ENCODE data around the gene DAPL1. TPM values are rescaled to one million over a fixed set of nuclear protein-coding genes. Genes with fewer than 3 reads are reported as not detected.

The DAPL1 gene
- total RNA-seq, 1 donor from 2014 or later, result not detected

DNA sequence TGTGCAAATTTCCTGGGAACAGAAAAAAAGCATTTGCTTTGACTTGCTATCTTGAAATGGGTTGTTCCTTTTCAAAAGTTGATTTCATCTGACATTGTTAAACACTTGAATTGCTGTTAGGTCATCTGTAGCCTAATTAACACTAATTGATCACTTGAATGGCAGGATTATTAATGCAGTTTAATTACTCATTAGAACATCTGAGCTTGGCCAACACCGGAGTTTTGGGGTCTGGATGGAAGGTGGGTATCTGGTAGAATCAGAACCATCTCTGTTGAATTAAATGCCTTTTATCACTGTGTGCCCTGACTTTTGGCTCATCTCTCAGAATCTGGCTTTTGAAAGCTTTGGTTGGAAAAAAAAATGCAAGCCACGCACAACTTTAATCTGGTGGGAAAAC is 8.4 kb downstream of the DAPL1 start:
- intact Hi-C loops (cut with DNase I), result no loop called here
- Histone ChIP-seq H3K4me1 (no peaks in the 10 kb centered on the region), H3K27me3 (no peaks in the 10 kb centered on the region), H3K27ac (no peak overlapping the region), H3K9me3 (no peaks in the 10 kb centered on the region), H3K36me3 (no peaks in the 10 kb centered on the region), H3K4me3 (no peak overlapping the region)
- DNase-seq (no peak), ATAC-seq (no peak)
- TF ChIP-seq, protein P1, sequence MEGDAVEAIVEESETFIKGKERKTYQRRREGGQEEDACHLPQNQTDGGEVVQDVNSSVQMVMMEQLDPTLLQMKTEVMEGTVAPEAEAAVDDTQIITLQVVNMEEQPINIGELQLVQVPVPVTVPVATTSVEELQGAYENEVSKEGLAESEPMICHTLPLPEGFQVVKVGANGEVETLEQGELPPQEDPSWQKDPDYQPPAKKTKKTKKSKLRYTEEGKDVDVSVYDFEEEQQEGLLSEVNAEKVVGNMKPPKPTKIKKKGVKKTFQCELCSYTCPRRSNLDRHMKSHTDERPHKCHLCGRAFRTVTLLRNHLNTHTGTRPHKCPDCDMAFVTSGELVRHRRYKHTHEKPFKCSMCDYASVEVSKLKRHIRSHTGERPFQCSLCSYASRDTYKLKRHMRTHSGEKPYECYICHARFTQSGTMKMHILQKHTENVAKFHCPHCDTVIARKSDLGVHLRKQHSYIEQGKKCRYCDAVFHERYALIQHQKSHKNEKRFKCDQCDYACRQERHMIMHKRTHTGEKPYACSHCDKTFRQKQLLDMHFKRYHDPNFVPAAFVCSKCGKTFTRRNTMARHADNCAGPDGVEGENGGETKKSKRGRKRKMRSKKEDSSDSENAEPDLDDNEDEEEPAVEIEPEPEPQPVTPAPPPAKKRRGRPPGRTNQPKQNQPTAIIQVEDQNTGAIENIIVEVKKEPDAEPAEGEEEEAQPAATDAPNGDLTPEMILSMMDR (IDR thresholded peaks at IDR 0.05), result no peak

DNA sequence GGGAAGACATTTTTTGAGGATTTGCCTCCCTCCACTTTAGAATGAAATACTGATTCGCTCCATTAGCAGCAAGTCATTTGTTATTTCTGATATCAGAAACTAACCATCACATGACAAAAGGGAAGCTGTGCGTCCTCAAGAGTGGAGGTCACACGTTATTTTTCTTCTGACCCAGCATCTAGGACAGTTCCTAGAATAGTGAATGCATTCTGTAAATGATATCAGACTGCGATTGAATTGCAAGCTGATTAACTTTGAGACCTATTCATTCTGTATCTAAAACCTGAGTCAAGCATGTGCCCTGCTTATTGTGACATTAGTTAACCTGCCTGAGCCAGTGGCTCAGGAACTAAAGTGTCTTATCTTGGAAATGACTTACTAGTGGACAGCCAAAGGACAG is 10.1 kb downstream of the DAPL1 start:
- Histone ChIP-seq H3K4me1 (no peaks in the 10 kb centered on the region), H3K9me3 (no peaks in the 10 kb centered on the region), H3K36me3 (no peaks in the 10 kb centered on the region), H3K27me3 (no peaks in the 10 kb centered on the region), H3K27ac (no peak overlapping the region), H3K4me3 (no peak overlapping the region)
- ATAC-seq, result no peak
- TF ChIP-seq, protein P1 (IDR thresholded peaks at IDR 0.05), result no peak
- no peak for DNase-seq
- intact Hi-C loops (cut with DNase I), result no loop called here

DNA sequence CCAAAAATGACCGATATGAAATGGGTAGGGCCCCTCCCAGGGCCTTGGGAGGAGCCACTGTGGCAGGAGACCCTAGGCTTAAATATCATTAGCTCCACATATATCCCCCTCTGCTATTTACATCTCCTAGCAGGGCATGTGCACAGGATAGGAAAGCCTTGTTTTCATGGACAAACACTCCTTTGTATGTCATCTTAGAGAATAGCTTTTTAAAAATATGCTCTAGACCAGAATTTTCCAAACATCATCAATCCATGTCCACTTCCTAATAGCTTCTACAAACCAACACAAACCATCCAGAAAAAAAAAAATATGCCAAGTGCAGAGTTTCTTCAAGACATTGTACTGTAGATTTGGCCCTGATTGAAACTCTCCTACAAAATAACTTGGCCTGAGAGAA is 10.8 kb downstream of the DAPL1 start:
- H3K9me3 ChIP-seq, result no peaks in the 10 kb centered on the region
- TF ChIP-seq, protein P1 (IDR thresholded peaks at IDR 0.05), result no peak
- no peaks in the 10 kb centered on the region for H3K36me3 ChIP-seq
- DNase-seq, result no peak
- no peak overlapping the region for H3K27ac ChIP-seq
- intact Hi-C loops (cut with DNase I), result no loop called here
- no peaks in the 10 kb centered on the region for H3K27me3 ChIP-seq
- H3K4me1 ChIP-seq, result no peaks in the 10 kb centered on the region
- H3K4me3 ChIP-seq, result no peak overlapping the region
- no peak for ATAC-seq

DNA sequence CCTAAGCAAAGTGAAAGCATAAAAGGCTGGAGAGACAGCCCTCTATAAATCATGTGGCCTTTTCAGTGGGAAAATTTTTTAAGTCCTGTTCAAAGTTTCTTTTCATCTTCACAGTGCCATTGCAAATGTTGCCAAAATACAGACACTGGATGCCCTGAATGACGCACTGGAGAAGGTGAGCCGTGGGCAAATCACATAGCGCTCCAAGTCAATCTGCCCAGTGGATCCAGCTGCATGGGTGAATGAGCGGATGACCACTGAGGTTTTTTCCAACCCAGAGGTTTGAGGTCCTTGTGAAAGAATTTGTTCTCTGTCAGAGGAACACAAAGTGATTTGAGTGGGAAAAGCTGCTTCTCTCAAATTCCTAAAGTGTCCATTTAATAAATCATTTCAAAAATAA is 11.8 kb downstream of the DAPL1 start:
- H3K4me1 ChIP-seq, result no peaks in the 10 kb centered on the region
- intact Hi-C loops (cut with DNase I), result no loop called here
- no peak overlapping the region for H3K27ac ChIP-seq
- DNase-seq (no peak), ATAC-seq (no peak)
- H3K36me3 ChIP-seq, result no peaks in the 10 kb centered on the region
- TF ChIP-seq, protein P1 (IDR thresholded peaks at IDR 0.05), result no peak
- H3K4me3 ChIP-seq, result no peak overlapping the region
- H3K9me3 ChIP-seq, result no peaks in the 10 kb centered on the region
- no peaks in the 10 kb centered on the region for H3K27me3 ChIP-seq

DNA sequence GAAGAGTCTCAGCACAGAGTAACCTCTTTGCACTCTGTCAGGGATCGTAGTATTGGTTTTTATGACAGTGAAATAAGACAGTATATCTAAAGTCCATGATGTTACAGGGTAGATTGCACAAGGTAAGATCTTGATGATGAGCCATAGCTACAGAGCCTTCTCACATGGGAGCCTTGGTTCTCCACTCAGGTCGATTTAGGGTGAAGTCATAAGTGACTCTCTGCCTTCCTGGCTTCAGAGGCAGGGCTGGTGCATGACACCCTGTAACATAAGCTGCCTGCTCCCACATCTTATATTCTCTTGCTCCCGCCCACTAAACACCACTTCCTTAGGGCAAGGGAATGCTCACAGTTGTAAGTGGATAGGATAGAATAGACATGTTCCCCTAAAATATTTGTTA is 13.3 kb downstream of the DAPL1 start:
- DNase-seq (no peak), ATAC-seq (no peak)
- Histone ChIP-seq H3K27me3 (no peaks in the 10 kb centered on the region), H3K4me3 (no peak overlapping the region), H3K9me3 (no peaks in the 10 kb centered on the region), H3K27ac (no peak overlapping the region), H3K36me3 (no peaks in the 10 kb centered on the region), H3K4me1 (no peaks in the 10 kb centered on the region)
- intact Hi-C loops (cut with DNase I), result no loop called here
- TF ChIP-seq, protein P1 (IDR thresholded peaks at IDR 0.05), result no peak

DNA sequence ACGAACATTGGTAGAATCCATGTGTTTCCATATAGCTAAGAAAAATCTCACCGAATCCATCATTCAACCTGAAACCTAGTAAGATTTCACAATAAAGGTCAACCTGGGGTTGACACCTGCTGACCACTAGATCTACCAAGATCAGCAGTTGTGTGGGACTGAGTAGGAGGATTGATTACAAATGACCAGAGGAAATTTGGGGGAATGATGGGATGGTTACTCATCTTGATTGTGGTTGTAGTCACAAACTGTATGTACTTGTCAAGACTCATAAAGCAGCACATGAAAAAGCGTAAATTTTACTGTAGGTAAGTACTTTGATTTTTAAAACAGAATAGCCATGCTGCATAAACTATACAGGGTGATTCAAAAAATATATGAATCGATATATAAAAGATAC is 14.7 kb downstream of the DAPL1 start:
- DNase-seq (no peak), ATAC-seq (no peak)
- Histone ChIP-seq H3K27me3 (no peaks in the 10 kb centered on the region), H3K4me1 (no peaks in the 10 kb centered on the region), H3K27ac (no peak overlapping the region), H3K36me3 (no peaks in the 10 kb centered on the region), H3K9me3 (no peaks in the 10 kb centered on the region), H3K4me3 (no peak overlapping the region)
- intact Hi-C loops (cut with DNase I), result no loop called here
- TF ChIP-seq, protein P1 (IDR thresholded peaks at IDR 0.05), result no peak

Data from upper lobe of right lung (tissue), 1 donor.